Erythroblast (primary cell): ENCODE data around the gene NRL.

Experiments used
- GATA1 ChIP-seq: IDR thresholded peaks from 2 replicates; pipeline ENCODE4 v1.6.1; 2011; ENCODE audit warnings: low read depth, mild to moderate bottlenecking, control low read depth, low read length, moderate library complexity
- POLR2A ChIP-seq: IDR thresholded peaks from 2 replicates; pipeline ENCODE4 v1.6.1; 2011; ENCODE audit warnings: mild to moderate bottlenecking, low read length

DNA sequence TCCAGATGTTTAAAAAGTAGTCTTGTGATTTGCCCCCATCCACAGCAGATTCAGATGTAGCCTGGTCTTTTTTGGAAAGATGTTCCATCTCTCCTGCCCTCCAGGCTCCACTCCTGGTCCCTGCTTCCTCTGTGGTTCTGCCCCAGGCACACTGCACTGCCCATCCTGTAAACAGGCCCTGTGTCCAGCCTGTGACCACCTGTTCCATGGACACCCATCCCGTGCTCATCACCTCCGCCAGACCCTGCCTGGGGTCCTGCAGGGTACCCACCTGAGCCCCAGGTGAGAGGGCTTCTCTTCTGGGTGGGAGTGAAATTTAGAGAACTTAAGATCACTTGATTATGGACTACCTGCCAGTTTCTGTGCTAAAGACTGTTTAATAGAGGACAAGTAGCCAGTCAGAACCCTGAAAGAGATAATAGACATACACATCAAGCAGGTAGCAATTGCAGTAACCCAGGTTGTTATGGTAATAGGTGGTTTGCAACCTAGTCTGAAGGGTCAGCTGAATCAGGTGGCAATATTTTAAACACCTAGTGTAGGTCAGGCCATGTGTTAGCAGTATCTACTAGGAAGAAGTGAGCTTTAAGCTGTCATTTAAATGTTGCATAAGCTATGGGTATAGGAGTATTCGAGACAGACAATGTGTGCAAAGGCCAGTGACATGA is 34.7 kb upstream of the NRL start:
- TF ChIP-seq POLR2A: no peak
- TF ChIP-seq GATA1: no peak
